ENCODE measurements around the gene ZNF559. TPM values are rescaled to one million over a fixed set of nuclear protein-coding genes. Genes with fewer than 3 reads are reported as not detected.

The ZNF559 gene
- total RNA-seq, 1 donor from 2014 or later = 8.3 TPM

- DNase-seq (ENCODE audit: low read depth in 2 of 2) = no peak
These were observed 29.0 kb downstream of the ZNF559 start for GRCh38 chr19:9353011-9353410.

- DNase-seq (ENCODE audit: low read depth in 2 of 2) = no peak
These were observed 30.7 kb downstream of the ZNF559 start for GRCh38 chr19:9354651-9355050.

- DNase-seq (ENCODE audit: low read depth in 2 of 2) = no peak
These were observed 38.9 kb downstream of the ZNF559 start, which contains the start of gene ZNF177 for GRCh38 chr19:9362905-9363304. Gene ZNF177 (plus strand): TSS chr19:9363013. CDS start chr19:9378312, 15,299 bp downstream.

GRCh38 chr19:9370738-9371619 is 47.0 kb downstream of the ZNF559 start:
- no peak for DNase-seq (ENCODE audit: low read depth in 2 of 2)

GRCh38 chr19:9381361-9381785 is 57.4 kb downstream of the ZNF559 start:
- DNase-seq (ENCODE audit: low read depth in 2 of 2) = no peak

Other genes with a start within 250 kb of the ZNF559 start
- not detected in 2 replicates for gene OR1M1, start 237.1 kb upstream of the ZNF559 start, total RNA-seq
- gene OR7G2, start 216.7 kb upstream of the ZNF559 start, total RNA-seq = not detected in 2 replicates
- gene OR7G1, start 208.4 kb upstream of the ZNF559 start, total RNA-seq = not detected in 2 replicates
- not detected in 2 replicates for gene OR7G3, start 197.2 kb upstream of the ZNF559 start, total RNA-seq
- gene ZNF317, start 183.8 kb upstream of the ZNF559 start, total RNA-seq = 7.4 and 12.3 TPM in 2 replicates
- gene OR7D2, start 145.2 kb upstream of the ZNF559 start, total RNA-seq = under 0.01 TPM in 1 of 2 replicates, not detected in the other
- gene OR7D4, start 104.6 kb upstream of the ZNF559 start, total RNA-seq = not detected in 2 replicates
- not detected in 2 replicates for gene OR7E24, start 73.2 kb upstream of the ZNF559 start, total RNA-seq
- gene ZNF699, start 14.3 kb upstream of the ZNF559 start, total RNA-seq = 3.9 and 5.6 TPM in 2 replicates
- gene ZNF177, start 38.8 kb downstream of the ZNF559 start, total RNA-seq = 0.44 and 0.60 TPM in 2 replicates
- gene ZNF266, start 111.4 kb downstream of the ZNF559 start, total RNA-seq = 6.8 and 8.5 TPM in 2 replicates
- gene ZNF560, start 174.4 kb downstream of the ZNF559 start, total RNA-seq = under 0.01 TPM in 2 replicates
- gene ZNF426, start 214.5 kb downstream of the ZNF559 start, total RNA-seq = 12.0 and 14.5 TPM in 2 replicates

All from lung microvascular endothelial cell (primary cell).